ENCODE results near the gene ULK4. TPM values are rescaled to one million over a fixed set of nuclear protein-coding genes. Genes with fewer than 3 reads are reported as not detected.

Gene ULK4
- total and polyA plus RNA-seq, 9 of the 15 experiments (the other 6 are each of a cell fraction or from before 2014, with no cell fraction given): 3.0 to 5.9 (median 3.5) TPM

DNA sequence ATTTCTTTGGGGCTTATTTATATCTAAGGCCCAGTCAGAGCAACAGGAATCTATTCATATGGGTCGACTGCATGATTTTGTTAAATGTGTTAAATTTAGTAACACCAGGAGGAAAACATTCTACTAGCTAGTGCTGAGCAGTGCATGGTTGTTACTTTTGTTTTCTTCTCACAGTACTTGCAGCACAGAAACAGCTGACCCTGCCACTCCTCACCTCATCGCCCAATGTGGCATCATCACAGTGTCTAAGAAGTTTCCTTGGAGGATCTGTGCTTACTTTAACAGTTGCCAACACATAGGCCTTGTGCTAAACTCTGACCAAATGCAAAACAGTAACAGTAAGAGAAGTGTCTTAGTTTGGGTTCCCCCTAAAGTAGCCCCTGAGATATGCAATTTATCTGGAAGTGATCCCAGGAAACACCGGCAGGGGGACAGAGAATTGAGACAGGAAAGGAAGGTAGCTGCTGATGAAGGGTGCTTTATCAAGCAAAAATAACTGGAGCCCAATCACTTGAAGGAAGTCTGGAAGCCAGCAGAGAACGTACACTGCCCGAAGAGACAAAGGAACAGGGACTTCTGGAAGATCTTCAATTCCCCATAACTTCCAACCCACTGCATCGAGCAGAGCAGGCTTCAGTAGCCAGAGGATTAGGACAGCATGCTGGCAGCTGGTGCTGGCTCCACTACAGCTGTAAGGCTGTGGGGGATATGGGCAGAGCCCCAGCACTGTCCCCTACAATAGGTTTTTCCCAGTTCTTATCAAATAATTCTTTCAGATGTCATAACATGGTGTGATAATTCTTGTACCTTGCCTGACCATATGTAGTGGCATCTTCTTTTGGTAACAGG lies 36.0 kb upstream of the ULK4 start (continued):
- TF ChIP-seq ZNF449 (CRISPR knock-in tag; IDR thresholded peaks at IDR 0.05) (no peak), YY1 (IDR thresholded peaks at IDR 0.05; ENCODE audit: borderline replicate concordance in 1 of 3, control insufficient read depth in 1 of 3, extremely low read depth in 1 of 3, insufficient read depth in 3 of 3, insufficient read length in 1 of 3, insufficient replicate concordance in 2 of 3, low read depth in 1 of 3, low read length in 2 of 3) (no peak), SMC3 (conservative IDR thresholded peaks at IDR 0.05; ENCODE audit: insufficient read depth, low read depth, low read length) (0 out of 2 replicates have a peak, but pooled peaks have one; percentile 19)

DNA sequence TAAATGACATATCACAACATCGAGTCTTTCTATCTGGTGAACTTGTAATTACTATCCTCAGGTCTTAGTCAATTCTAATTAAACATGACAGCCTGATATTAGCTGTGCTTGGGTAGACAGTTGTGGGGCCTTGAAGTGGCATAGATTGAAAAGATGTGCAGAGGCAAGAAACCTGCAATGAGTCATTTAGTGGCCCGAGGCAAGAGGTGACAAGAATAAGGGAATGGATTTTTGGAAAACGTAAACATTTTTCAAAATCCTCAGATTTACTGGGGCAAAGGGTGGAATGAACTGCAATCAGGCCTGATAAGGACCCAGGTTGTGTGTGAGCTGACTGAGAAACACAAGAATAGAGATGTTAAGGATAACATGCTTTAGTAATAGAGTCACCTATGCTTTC lies 29.5 kb upstream of the ULK4 start:
- Histone ChIP-seq H3K36me3 (ENCODE audit: control insufficient read depth, insufficient read depth, low read length) (no peaks in the 10 kb centered on the region), H3K9ac (ENCODE audit: insufficient read depth in 1 of 2, low read depth in 2 of 2, low read length in 2 of 2) (no peak overlapping the region), H2AFZ (ENCODE audit: low read depth, low read length) (no peak overlapping the region), H3K79me2 (ENCODE audit: control insufficient read depth, insufficient read depth, low read length) (no peaks in the 10 kb centered on the region), H3K9me3 (replicated peaks; ENCODE audit: control insufficient read depth, insufficient read depth, low read depth, low read length) (no peaks in the 10 kb centered on the region), H3K9me1 (ENCODE audit: control insufficient read depth, insufficient read depth, low read length) (no peaks in the 10 kb centered on the region), H4K20me1 (replicated peaks; ENCODE audit: control insufficient read depth, insufficient read depth, low read length) (no peaks in the 10 kb centered on the region), H3K27me3 (ENCODE audit: control insufficient read depth in 2 of 2, insufficient read depth in 2 of 2, low read length in 2 of 2) (peaks cover 0 to 3% of the 10 kb centered on the region in 2 experiments; a peak in 2 of 5 replicates), H3K27ac (ENCODE audit: extremely low read depth, low read depth, low read length) (no peak overlapping the region), H3K4me1 (replicated peaks in 1 of 2; ENCODE audit: control insufficient read depth in 2 of 2, insufficient read depth in 2 of 2, low read length in 2 of 2) (no peaks in the 10 kb centered on the region; a peak in 1 of 5 replicates), H3K4me3 (no peak overlapping the region), H3K4me2 (ENCODE audit: insufficient read depth, low read length) (no peak overlapping the region)
- ATAC-seq (no peak), DNase-seq (ENCODE audit: extremely low read depth in 1 of 4, low spot score in 3 of 4) (no peak), FAIRE-seq (no peak)
- CTCF ChIA-PET (ENCODE audit: low intra/inter-chr PET ratio): no interaction called here
- intact Hi-C loops (cut with micrococcal nuclease): no loop called here
- no TSS peak for BruUV-seq (replicated peaks)
- POLR2A ChIA-PET: no interaction called here
- in situ Hi-C loops (cut with MboI): no loop called here
- 4% methylated on average over 3 of the region's 3 CpGs for WGBS (ENCODE audit: insufficient coverage, low coverage, missing lambda C conversion rate)
- TF ChIP-seq, protein P1, sequence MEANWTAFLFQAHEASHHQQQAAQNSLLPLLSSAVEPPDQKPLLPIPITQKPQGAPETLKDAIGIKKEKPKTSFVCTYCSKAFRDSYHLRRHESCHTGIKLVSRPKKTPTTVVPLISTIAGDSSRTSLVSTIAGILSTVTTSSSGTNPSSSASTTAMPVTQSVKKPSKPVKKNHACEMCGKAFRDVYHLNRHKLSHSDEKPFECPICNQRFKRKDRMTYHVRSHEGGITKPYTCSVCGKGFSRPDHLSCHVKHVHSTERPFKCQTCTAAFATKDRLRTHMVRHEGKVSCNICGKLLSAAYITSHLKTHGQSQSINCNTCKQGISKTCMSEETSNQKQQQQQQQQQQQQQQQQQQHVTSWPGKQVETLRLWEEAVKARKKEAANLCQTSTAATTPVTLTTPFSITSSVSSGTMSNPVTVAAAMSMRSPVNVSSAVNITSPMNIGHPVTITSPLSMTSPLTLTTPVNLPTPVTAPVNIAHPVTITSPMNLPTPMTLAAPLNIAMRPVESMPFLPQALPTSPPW (CRISPR knock-in tag; IDR thresholded peaks at IDR 0.05): no peak
- TF ChIP-seq ERF (CRISPR knock-in tag; IDR thresholded peaks at IDR 0.05) (no peak), TBL1XR1 (IDR thresholded peaks at IDR 0.05; ENCODE audit: low read length in 2 of 2) (no peak), ZNF263 (CRISPR knock-in tag; IDR thresholded peaks at IDR 0.05; ENCODE audit: borderline replicate concordance) (no peak)
- TF ChIP-seq, protein P2, sequence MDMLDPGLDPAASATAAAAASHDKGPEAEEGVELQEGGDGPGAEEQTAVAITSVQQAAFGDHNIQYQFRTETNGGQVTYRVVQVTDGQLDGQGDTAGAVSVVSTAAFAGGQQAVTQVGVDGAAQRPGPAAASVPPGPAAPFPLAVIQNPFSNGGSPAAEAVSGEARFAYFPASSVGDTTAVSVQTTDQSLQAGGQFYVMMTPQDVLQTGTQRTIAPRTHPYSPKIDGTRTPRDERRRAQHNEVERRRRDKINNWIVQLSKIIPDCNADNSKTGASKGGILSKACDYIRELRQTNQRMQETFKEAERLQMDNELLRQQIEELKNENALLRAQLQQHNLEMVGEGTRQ (CRISPR knock-in tag; IDR thresholded peaks at IDR 0.05): no peak
- TF ChIP-seq, protein P3, sequence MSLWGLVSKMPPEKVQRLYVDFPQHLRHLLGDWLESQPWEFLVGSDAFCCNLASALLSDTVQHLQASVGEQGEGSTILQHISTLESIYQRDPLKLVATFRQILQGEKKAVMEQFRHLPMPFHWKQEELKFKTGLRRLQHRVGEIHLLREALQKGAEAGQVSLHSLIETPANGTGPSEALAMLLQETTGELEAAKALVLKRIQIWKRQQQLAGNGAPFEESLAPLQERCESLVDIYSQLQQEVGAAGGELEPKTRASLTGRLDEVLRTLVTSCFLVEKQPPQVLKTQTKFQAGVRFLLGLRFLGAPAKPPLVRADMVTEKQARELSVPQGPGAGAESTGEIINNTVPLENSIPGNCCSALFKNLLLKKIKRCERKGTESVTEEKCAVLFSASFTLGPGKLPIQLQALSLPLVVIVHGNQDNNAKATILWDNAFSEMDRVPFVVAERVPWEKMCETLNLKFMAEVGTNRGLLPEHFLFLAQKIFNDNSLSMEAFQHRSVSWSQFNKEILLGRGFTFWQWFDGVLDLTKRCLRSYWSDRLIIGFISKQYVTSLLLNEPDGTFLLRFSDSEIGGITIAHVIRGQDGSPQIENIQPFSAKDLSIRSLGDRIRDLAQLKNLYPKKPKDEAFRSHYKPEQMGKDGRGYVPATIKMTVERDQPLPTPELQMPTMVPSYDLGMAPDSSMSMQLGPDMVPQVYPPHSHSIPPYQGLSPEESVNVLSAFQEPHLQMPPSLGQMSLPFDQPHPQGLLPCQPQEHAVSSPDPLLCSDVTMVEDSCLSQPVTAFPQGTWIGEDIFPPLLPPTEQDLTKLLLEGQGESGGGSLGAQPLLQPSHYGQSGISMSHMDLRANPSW (CRISPR knock-in tag; IDR thresholded peaks at IDR 0.05): no peak

Data from K562 (cell line).